IMR-90 (cell line): ENCODE data around the gene CLK3. TPM values are rescaled to one million over a fixed set of nuclear protein-coding genes. Genes with fewer than 3 reads are reported as not detected.

Source experiments
- ATAC-seq: fragments of 200-7000 bp; cut with Tn5 transposase; 2 replicates; pipeline ENCODE4 v1.9.1; 2020; ENCODE audit warnings: low read depth, mild to moderate bottlenecking, moderate library complexity
- BruUV-seq: library from RNA; stranded (reverse); fragments of 400-500 nt; replicated peaks from 2 replicates; lab custom pipeline; 2021; lab: Mats Ljungman, UMichigan
- CTCF ChIA-PET: fragments of 300-600 bp; formaldehyde crosslinking; extraction: SDS; loops from one replicate; lab custom pipeline; 2021; ENCODE audit warnings: antibody characterized with exemption; lab: Yijun Ruan, JAX
- POLR2A ChIA-PET: fragments of 300-600 bp; sonication (Branson Sonifier 250); formaldehyde crosslinking; loops from one replicate; lab custom pipeline; 2022; ENCODE audit warnings: antibody characterized with exemption; ENCODE audit not compliant: unreplicated experiment; lab: Charles Lee
- DNase-seq: peaks from one replicate; pipeline ENCODE4 v3.0.0; 2013
- H2AFZ ChIP-seq: replicated peaks from 2 replicates; pipeline ENCODE3; 2013; ENCODE audit warnings: low read length, mild to moderate bottlenecking; ENCODE audit not compliant: poor library complexity
- H2AK5ac ChIP-seq: 2 replicates; pipeline ENCODE4 v1.6.1; 2013; ENCODE audit warnings: low read depth, low read length, inconsistent platforms
- H2AK9ac ChIP-seq: replicated peaks from 2 replicates; pipeline ENCODE3; 2013; ENCODE audit warnings: mild to moderate bottlenecking, low read depth, low read length, moderate library complexity; ENCODE audit not compliant: poor library complexity
- H2BK120ac ChIP-seq: 2 replicates; pipeline ENCODE4 v1.6.1; 2013; ENCODE audit warnings: low read depth, low read length, inconsistent platforms
- H2BK15ac ChIP-seq: 3 replicates; pipeline ENCODE4 v1.6.1; 2013; ENCODE audit warnings: low read depth, low read length, inconsistent platforms
- H2BK20ac ChIP-seq: 2 replicates; pipeline ENCODE4 v1.6.1; 2013; ENCODE audit warnings: low read depth, mild to moderate bottlenecking, inconsistent platforms, low read length, moderate library complexity
- H2BK5ac ChIP-seq: 2 replicates; pipeline ENCODE4 v1.6.1; 2013; ENCODE audit warnings: mild to moderate bottlenecking, low read depth, low read length, inconsistent platforms; ENCODE audit not compliant: poor library complexity, severe bottlenecking
- H3K14ac ChIP-seq: replicated peaks from 2 replicates; pipeline ENCODE4 v1.6.1; 2013; ENCODE audit warnings: low read depth, low read length, inconsistent platforms
- H3K18ac ChIP-seq: 2 replicates; pipeline ENCODE4 v1.6.1; 2013; ENCODE audit warnings: low read depth, low read length, control low read depth
- H3K23ac ChIP-seq: 2 replicates; pipeline ENCODE4 v1.6.1; 2013; ENCODE audit warnings: low read depth, low read length, inconsistent platforms
- H3K27ac ChIP-seq: 2 replicates; pipeline ENCODE4 v1.5.1; 2013; ENCODE audit warnings: mild to moderate bottlenecking, control low read depth, low read length; ENCODE audit not compliant: insufficient read depth
- H3K27me3 ChIP-seq: 2 replicates; pipeline ENCODE4 v1.6.1; 2013; ENCODE audit warnings: low read length; ENCODE audit not compliant: control insufficient read depth, insufficient read depth
- H3K36me3 ChIP-seq: 2 replicates; pipeline ENCODE4 v1.6.1; 2013; ENCODE audit warnings: low read length, mixed read lengths; ENCODE audit not compliant: control insufficient read depth, insufficient read depth
- H3K4ac ChIP-seq: 2 replicates; pipeline ENCODE4 v1.6.1; 2013; ENCODE audit warnings: low read depth, low read length, inconsistent platforms
- H3K4me1 ChIP-seq: 2 replicates; pipeline ENCODE4 v1.6.1; 2013; ENCODE audit warnings: low read length, mixed read lengths; ENCODE audit not compliant: control insufficient read depth, insufficient read depth
- H3K4me2 ChIP-seq: 2 replicates; pipeline ENCODE4 v1.6.1; 2013; ENCODE audit warnings: low read depth, mild to moderate bottlenecking, control low read depth, low read length, moderate library complexity
- H3K4me3 ChIP-seq: 2 replicates; pipeline ENCODE4 v1.5.1; 2013; ENCODE audit warnings: low read depth, mild to moderate bottlenecking, control low read depth, low read length, moderate library complexity; ENCODE audit not compliant: insufficient read depth
- H3K56ac ChIP-seq: 2 replicates; pipeline ENCODE4 v1.6.1; 2013; ENCODE audit warnings: low read length, inconsistent platforms; ENCODE audit not compliant: insufficient read depth; ENCODE audit errors: extremely low read depth
- H3K79me1 ChIP-seq, 2 experiments: 2 replicates each; pipeline ENCODE4 v1.6.1; 2013; ENCODE audit warnings: low read length in 2 of 2, inconsistent platforms in 1 of 2, low read depth in 1 of 2
- H3K9ac ChIP-seq: 2 replicates; pipeline ENCODE4 v1.6.1; 2013; ENCODE audit warnings: low read depth, low read length, control low read depth
- H3K9me1 ChIP-seq: 2 replicates; pipeline ENCODE4 v1.6.1; 2013; ENCODE audit warnings: low read length, inconsistent platforms; ENCODE audit not compliant: insufficient read depth
- H3K9me3 ChIP-seq: 2 replicates; pipeline ENCODE4 v1.6.1; 2013; ENCODE audit warnings: low read length; ENCODE audit not compliant: control insufficient read depth, insufficient read depth
- H4K20me1 ChIP-seq: 2 replicates; pipeline ENCODE4 v1.6.1; 2013; ENCODE audit warnings: low read length, inconsistent platforms; ENCODE audit not compliant: insufficient read depth
- H4K5ac ChIP-seq: 2 replicates; pipeline ENCODE4 v1.6.1; 2013; ENCODE audit warnings: mild to moderate bottlenecking, low read depth, low read length, control low read depth
- H4K8ac ChIP-seq, 2 experiments: 2 replicates each; pipeline ENCODE4 v1.6.1; 2013; ENCODE audit warnings: low read depth in 2 of 2, low read length in 2 of 2, control low read depth in 1 of 2, inconsistent platforms in 1 of 2
- H4K91ac ChIP-seq: 2 replicates; pipeline ENCODE4 v1.6.1; 2013; ENCODE audit warnings: low read depth, low read length, inconsistent platforms; ENCODE audit not compliant: insufficient read depth
- BHLHE40 ChIP-seq: fragments of 150-350 bp; IDR thresholded peaks from 2 replicates; pipeline ENCODE4 v1.6.1; 2016; ENCODE audit warnings: mild to moderate bottlenecking, low read depth, low read length
- CEBPB ChIP-seq: IDR thresholded peaks from 2 replicates; pipeline ENCODE4 v1.6.1; 2012; ENCODE audit warnings: low read depth, low read length, improper control_type of control experiment
- CHD1 ChIP-seq: IDR thresholded peaks from 2 replicates; pipeline ENCODE4 v1.6.1; 2012; ENCODE audit warnings: low read depth, low read length, improper control_type of control experiment
- CTCF ChIP-seq: conservative IDR thresholded peaks from 2 replicates; pipeline ENCODE4 v1.5.1; 2012; ENCODE audit warnings: mild to moderate bottlenecking, low read depth, low read length, improper control_type of control experiment
- ELK1 ChIP-seq: fragments of 150-350 bp; IDR thresholded peaks from 2 replicates; pipeline ENCODE4 v1.6.1; 2016; ENCODE audit warnings: low read depth, mild to moderate bottlenecking, low read length, moderate library complexity, borderline replicate concordance
- FOS ChIP-seq: fragments of 150-350 bp; IDR thresholded peaks from 2 replicates; pipeline ENCODE4 v1.6.1; 2016; ENCODE audit warnings: low read depth, low read length
- MAFK ChIP-seq: IDR thresholded peaks from 2 replicates; pipeline ENCODE4 v1.6.1; 2012; ENCODE audit warnings: low read depth, low read length, improper control_type of control experiment
- MAZ ChIP-seq: IDR thresholded peaks from 2 replicates; pipeline ENCODE4 v1.6.1; 2012; ENCODE audit warnings: low read depth, mild to moderate bottlenecking, low read length, improper control_type of control experiment, moderate library complexity, borderline replicate concordance
- NFE2L2 ChIP-seq: fragments of 150-350 bp; IDR thresholded peaks from 2 replicates; pipeline ENCODE4 v1.6.1; 2016; ENCODE audit warnings: low read depth, mild to moderate bottlenecking, low read length
- POLR2A ChIP-seq: IDR thresholded peaks from 2 replicates; pipeline ENCODE4 v1.6.1; 2012; ENCODE audit warnings: mild to moderate bottlenecking, low read depth, low read length
- RAD21 ChIP-seq: IDR thresholded peaks from 2 replicates; pipeline ENCODE4 v1.6.1; 2012; ENCODE audit warnings: low read length, improper control_type of control experiment
- RCOR1 ChIP-seq: IDR thresholded peaks from 2 replicates; pipeline ENCODE4 v1.6.1; 2012; ENCODE audit warnings: mild to moderate bottlenecking, low read length, improper control_type of control experiment; ENCODE audit not compliant: insufficient replicate concordance
- RFX5 ChIP-seq: IDR thresholded peaks from 2 replicates; pipeline ENCODE4 v1.8.0; 2012; ENCODE audit warnings: low read depth, mild to moderate bottlenecking, low read length, moderate library complexity
- SMC3 ChIP-seq: fragments of 150-350 bp; IDR thresholded peaks from 2 replicates; pipeline ENCODE4 v1.6.1; 2016; ENCODE audit warnings: low read depth, mild to moderate bottlenecking, antibody characterized with exemption, low read length, moderate library complexity
- USF2 ChIP-seq: fragments of 150-350 bp; IDR thresholded peaks from 2 replicates; pipeline ENCODE4 v1.6.1; 2017; ENCODE audit warnings: mild to moderate bottlenecking, antibody characterized with exemption, low read length, low read depth
- WGBS, 2 experiments: methylation state at CpG; one replicate each; pipeline versions ENCODE4 v1.1.5 to v1.1.7; 2013; ENCODE audit warnings: missing lambda C conversion rate in 2 of 2; ENCODE audit not compliant: insufficient read length in 1 of 2; ENCODE audit errors: extremely low coverage in 2 of 2; 5-methylcytosine and 5-hydroxymethylcytosine counted together
- dilution Hi-C: fragments of 300-500 bp; cut with HindIII; formaldehyde crosslinking; loops from one replicate; pipeline ENCODE4 v1.14.3; 2018; ENCODE audit warnings: low sequenced_read_pairs; ENCODE audit not compliant: unreplicated experiment
- in situ Hi-C: fragments of 300-500 bp; cut with MboI; formaldehyde crosslinking; loops from 3 replicates; pipeline ENCODE4 v1.14.3; 2019; ENCODE audit warnings: low sequenced_read_pairs, inconsistent platforms, mixed read lengths
- intact Hi-C: fragments of 100-400 bp; cut with micrococcal nuclease; formaldehyde crosslinking; loops from 2 replicates; pipeline ENCODE4 v1.10.0; 2022
- polyA plus RNA-seq, 3 experiments: library from polyadenylated mRNA; depleted of rRNA; stranded (reverse); fragments of >200 nt; gene quantifications; 2 replicates each; pipeline ENCODE4 v1.2.3, GENCODE V29; 2012; ENCODE audit warnings: low replicate concordance in 1 of 3
- total RNA-seq: library from RNA; depleted of rRNA; stranded (reverse); fragments of >200 nt; gene quantifications from 2 replicates; pipeline ENCODE4 v1.2.3, GENCODE V29; 2012

Gene CLK3
- total and polyA plus RNA-seq, 2 of the 4 experiments (the other 2 are of a cell fraction) = 84.7 to 117 TPM

GRCh38 chr15:74618841-74619596 is 3.4 kb downstream of the CLK3 start:
- CTCF ChIA-PET = interaction anchor here (0.6 to 1.6 kb wide), 2 partner anchors 149 to 152 kb away, joined by 3 to 7 read pairs; no protein-coding TSS in a partner anchor
- Histone ChIP-seq H3K79me1 (peaks cover 25 to 82% of the 10 kb centered on the region in 2 experiments), H3K36me3 (peaks cover 49% of the 10 kb centered on the region), H3K18ac (no peak overlapping the region), H3K4me1 (peaks cover 6% of the 10 kb centered on the region), H2AK5ac (no peak overlapping the region), H4K20me1 (peaks cover 80% of the 10 kb centered on the region), H3K9me3 (no peaks in the 10 kb centered on the region), H4K5ac (no peak overlapping the region), H3K14ac (no peak overlapping the region), H2AFZ (no peak overlapping the region), H3K27ac (no peak overlapping the region), H3K4me3 (no peak overlapping the region), H3K27me3 (no peaks in the 10 kb centered on the region), H3K9me1 (0 out of 2 replicates have a peak, but pooled peaks cover 2% of the 10 kb centered on the region), H2AK9ac (no peak overlapping the region), H2BK20ac (no peak overlapping the region), H3K4me2 (no peak overlapping the region), H3K4ac (no peak overlapping the region), H3K9ac (no peak overlapping the region), H2BK5ac (no peak overlapping the region), H4K91ac (no peak overlapping the region), H2BK15ac (no peak overlapping the region), H3K23ac (no peak overlapping the region), H3K56ac (no peak overlapping the region), H2BK120ac (no peak overlapping the region), H4K8ac (no peak overlapping the region)
- intact Hi-C loops (no loop called here), in situ Hi-C loops (no loop called here), dilution Hi-C loops (no loop called here)
- no TSS peak for BruUV-seq
- DNase-seq (no peak), ATAC-seq (no peak)
- WGBS, 2 experiments = 93% methylated on average over 3 of the region's 15 CpGs; no CpG with 5 or more reads in 1 of the 2 experiments
- POLR2A ChIA-PET = interaction anchor here (0.5 kb wide), 1 partner anchor 158 kb away, joined by 4 read pairs; the partner anchor contains the start of gene UBL7
- TF ChIP-seq SMC3 (no peak), RAD21 (no peak), CTCF (no peak), RCOR1 (no peak), RFX5 (no peak), MAFK (no peak), CEBPB (no peak), MAZ (no peak), FOS (no peak), ELK1 (no peak), POLR2A (no peak), USF2 (no peak), NFE2L2 (no peak), CHD1 (no peak), BHLHE40 (no peak)
